IPS-18c (cell line): Measurements from ENCODE around the gene ZKSCAN3.
A peak's percentile ranks its signal among the peaks of the same experiment; 100 is the strongest.
"Not testable (repeated sequence)": the region's sequence is repeated elsewhere in the genome, so short reads cannot be mapped to it uniquely, and the experiment has no call there.

ENCODE experiments used
- H3K4me3 ChIP-seq: 2 replicates; pipeline ENCODE4 v1.7.0; 2013; ENCODE audit warnings: low read depth, mild to moderate bottlenecking, low read length, moderate library complexity; ENCODE audit not compliant: insufficient read depth
- H3K9me3 ChIP-seq: one replicate; pipeline ENCODE4 v1.6.1; 2013; ENCODE audit warnings: mild to moderate bottlenecking, low read length, moderate library complexity; ENCODE audit not compliant: control insufficient read depth, insufficient read depth

ZKSCAN3 gene

DNA sequence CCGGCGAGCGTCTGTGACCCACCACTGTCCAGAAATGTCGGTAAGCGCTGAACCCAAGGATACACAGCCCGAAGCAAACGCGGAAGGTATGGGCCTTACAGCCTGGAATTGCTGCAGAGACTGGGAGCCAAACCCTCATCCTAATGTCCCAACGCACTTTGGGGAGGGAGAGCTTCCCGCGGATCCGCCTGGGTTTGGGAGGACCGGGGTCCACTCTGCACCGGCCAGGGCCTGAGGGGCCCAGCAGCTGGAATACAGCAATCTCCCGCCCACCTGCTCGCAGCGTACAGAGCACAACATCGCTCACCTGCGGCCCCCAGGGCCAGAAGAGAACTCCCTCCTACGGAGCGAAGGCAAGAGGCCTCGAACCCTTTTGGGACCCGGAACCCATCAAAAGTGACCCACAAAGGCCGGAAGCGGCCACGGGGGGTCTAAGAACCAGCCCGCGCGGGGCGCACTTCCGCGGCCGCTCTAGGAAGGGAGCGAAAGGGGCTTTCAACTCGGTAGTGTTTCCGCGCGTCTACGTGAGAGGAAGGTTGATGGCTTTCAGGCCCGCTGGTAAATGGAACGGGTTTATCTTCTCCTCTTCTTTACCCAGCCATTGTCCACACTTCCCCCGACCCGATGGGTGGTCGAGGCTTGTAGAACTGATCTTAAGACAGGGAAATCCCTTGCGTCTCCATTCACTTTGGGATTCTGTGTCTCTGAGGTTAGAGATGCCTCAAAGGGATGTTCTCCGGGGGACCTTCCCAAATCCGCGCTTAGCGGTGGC, 49.8 kb downstream of the ZKSCAN3 start, which contains the start of gene ZSCAN12:
Gene ZSCAN12 (minus strand): TSS at position 398 of the 772 bp plus-strand sequence. CDS start 1,342 bp downstream, outside the sequence.
- Histone ChIP-seq H3K4me3 (peak within 1 kb of the TSS; percentile 92), H3K9me3 (no peaks in the 10 kb centered on the region)

DNA sequence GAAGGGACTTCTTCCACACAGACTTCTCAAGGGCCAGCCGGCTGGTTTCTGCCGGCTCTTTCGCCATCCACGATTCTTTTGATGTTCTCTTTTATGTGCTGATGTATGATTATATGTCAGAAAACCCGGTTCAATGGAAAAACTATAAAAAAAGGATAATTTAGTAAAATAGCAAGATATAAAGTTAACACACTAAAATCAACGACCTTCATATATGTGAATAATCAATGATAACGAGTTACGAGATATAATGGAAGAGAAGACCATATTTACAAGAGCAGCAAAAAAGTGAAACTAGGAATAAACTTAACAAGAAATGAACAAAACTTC, 50.3 kb downstream of the ZKSCAN3 start:
- Histone ChIP-seq H3K9me3 (no peaks in the 10 kb centered on the region), H3K4me3 (peak overlapping the region; percentile 92; the same call in 1 of the 2 replicates)

DNA sequence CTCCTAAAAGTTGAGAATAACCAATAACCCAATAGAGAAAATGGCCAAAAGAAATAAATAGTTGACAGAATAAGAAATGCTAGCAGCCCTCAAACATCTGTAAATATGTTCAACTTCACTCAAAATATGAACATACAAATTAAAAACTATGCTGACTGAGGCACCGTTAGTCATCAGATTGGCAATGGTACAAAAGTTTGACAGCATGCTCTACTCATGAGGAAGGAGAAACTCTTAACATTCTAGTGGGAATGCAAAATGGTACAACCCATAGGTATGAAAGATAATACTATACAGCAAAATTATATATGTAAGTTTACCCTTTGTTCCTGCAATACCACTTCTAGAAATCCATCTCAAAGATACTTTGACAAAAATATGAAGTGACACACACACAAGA, 51.4 kb downstream of the ZKSCAN3 start:
- Histone ChIP-seq H3K9me3 (no peaks in the 10 kb centered on the region), H3K4me3 (no peak overlapping the region)

DNA sequence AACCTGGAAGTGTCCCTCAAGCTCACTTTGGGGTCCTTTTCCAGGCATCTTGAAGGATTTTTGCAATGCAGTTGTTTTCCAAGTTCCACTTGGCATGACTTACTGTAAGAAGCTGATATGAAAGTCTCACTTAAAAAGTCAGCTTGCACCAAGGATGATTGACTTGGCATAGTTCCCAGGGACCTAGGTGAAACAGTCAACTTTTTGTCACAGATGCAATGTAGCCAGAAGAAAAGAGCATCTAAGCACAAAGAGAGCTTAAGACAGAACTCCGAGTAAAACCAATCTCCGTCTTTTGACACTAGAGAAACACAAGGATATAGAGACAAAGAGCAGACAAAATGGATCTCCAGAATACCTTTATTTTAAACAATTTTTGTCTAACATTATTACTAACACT, 52.5 kb downstream of the ZKSCAN3 start:
- Histone ChIP-seq H3K9me3 (no peaks in the 10 kb centered on the region), H3K4me3 (no peak overlapping the region)

DNA sequence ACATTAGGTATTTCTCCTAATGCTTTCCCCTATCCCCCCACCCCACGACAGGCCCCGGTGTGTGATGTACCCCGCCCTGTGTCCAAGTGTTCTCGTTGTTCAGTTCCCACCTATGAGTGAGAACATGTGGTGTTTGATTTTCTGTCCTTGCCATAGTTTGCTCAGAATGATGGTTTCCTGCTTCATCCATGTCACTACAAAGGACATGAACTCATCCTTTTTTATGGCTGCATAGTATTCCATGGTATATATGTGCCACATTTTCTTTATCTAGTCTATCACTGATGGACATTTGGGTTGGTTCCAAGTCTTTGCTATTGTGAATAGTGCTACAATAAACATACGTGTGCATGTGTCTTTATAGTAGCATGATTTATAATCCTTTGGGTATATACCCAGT, 54.2 kb downstream of the ZKSCAN3 start:
- not testable (repeated sequence) for H3K4me3 ChIP-seq, H3K9me3 ChIP-seq

DNA sequence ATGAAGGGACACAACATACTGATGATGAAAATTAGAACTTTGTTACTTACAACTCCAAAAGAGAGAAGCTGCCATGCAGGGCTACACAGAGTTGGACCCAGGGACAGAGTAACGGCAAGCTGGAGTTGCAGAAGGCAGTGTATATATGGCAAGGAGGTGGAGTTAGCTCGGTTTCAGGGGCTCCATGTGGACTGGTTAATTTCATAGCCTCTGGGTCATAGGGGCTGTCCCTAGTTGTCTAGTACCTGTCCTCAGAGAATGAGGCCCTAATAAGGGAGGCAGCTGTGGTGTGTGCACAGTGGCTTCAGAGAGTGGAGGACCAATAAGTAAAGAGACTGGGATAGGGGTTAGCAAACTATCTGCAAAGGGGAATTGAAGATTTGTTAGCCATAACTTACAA, 57.7 kb downstream of the ZKSCAN3 start:
- Histone ChIP-seq H3K4me3 (no peak overlapping the region), H3K9me3 (no peaks in the 10 kb centered on the region)

DNA sequence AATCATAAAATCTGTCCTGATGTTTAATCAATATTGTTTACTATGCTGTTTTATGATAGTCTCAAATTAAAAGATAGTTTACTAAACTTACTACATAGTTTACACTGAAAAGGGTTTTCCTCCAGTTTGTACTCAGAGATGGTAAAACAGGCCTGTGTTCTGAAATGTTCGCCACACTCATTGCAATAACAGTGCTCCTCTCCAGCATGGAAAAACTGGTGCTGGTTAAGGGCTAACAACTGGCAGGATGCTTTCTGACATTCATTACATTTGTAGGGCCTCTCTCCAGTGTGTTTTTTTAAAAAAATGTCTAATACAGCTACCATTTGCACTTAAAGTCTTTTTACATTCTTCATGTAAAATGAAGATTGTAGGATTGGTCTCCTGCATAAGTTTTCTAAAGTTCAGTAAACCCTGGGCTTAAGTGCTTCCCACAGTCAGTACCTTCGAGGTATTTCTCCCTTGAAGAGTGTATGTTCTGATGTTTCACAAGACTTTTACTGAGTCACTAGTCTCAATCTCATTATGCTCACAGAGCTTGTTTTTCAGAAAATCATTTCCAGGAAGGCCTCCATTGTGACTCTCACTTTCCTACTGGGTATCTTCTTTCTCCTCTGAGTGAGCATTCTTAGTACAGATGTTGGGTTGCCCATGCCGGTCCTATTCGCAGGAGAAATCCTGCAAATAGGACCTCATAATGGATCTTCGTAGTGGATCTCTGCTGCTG, 58.5 kb downstream of the ZKSCAN3 start:
- no peaks in the 10 kb centered on the region for H3K9me3 ChIP-seq

DNA sequence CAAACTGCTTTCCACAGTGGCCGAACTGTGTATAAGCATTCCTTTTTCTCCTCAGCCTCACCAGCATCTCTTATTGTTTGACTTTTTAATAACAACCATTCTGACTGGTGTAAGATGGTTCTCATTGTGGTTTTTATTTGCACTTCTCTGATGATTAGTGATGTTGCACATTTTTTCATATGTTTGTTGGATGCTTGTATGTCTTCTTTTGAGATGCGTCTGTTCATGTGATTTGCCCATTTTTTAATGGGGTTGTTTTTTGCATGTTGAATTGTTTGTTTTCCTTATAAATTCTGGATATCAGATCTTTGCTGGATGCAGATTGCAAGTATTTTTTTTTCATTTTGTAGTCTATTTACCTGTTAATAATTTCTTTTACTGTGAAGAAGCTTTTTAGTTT, 61.0 kb downstream of the ZKSCAN3 start:
- Histone ChIP-seq H3K4me3 (no peak overlapping the region), H3K9me3 (no peaks in the 10 kb centered on the region)

More for the DNA sequence above, 58.5 kb downstream of the ZKSCAN3 start:
- H3K4me3 ChIP-seq: no peak overlapping the region

DNA sequence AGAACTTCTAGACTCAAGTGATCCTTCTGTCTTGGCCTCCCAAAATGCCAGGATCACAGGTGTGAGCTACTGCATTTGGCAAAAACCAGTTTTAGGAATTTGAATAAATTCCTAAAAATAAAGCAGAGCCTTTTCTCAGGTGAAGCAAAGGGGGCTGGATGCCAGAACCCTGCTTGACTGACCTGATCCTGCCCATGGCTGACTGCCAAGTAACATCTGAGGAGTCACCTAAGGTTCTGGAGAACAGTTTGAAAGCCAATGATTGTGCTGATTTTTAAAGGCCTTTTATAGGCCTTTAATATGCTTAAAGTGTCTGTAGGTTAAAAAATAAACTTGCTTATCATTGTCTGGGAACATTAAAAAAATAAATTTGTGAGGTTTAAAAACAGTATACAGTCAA, 63.9 kb downstream of the ZKSCAN3 start:
- no peak overlapping the region for H3K4me3 ChIP-seq

More for the DNA sequence above, 63.9 kb downstream of the ZKSCAN3 start:
- H3K9me3 ChIP-seq: no peaks in the 10 kb centered on the region
